A549 treated with AZD9567 at 1 μM for 4 hours (cell line): ENCODE measurements around the gene MRM3. TPM values are rescaled to one million over a fixed set of nuclear protein-coding genes. Genes with fewer than 3 reads are reported as not detected.

ENCODE experiments used
- total RNA-seq: library from RNA; stranded (reverse); fragments of 200-300 nt; extraction: Qiagen RNA extraction; gene quantifications from 5 replicates; pipeline ENCODE4 v1.2.3, GENCODE V29; 2022; ENCODE audit not compliant: insufficient read depth

The MRM3 gene, protein sequence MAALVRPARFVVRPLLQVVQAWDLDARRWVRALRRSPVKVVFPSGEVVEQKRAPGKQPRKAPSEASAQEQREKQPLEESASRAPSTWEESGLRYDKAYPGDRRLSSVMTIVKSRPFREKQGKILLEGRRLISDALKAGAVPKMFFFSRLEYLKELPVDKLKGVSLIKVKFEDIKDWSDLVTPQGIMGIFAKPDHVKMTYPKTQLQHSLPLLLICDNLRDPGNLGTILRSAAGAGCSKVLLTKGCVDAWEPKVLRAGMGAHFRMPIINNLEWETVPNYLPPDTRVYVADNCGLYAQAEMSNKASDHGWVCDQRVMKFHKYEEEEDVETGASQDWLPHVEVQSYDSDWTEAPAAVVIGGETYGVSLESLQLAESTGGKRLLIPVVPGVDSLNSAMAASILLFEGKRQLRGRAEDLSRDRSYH
- 39.0 to 47.1 TPM (median 44.9 TPM) in 5 replicates for total RNA-seq

DNA sequence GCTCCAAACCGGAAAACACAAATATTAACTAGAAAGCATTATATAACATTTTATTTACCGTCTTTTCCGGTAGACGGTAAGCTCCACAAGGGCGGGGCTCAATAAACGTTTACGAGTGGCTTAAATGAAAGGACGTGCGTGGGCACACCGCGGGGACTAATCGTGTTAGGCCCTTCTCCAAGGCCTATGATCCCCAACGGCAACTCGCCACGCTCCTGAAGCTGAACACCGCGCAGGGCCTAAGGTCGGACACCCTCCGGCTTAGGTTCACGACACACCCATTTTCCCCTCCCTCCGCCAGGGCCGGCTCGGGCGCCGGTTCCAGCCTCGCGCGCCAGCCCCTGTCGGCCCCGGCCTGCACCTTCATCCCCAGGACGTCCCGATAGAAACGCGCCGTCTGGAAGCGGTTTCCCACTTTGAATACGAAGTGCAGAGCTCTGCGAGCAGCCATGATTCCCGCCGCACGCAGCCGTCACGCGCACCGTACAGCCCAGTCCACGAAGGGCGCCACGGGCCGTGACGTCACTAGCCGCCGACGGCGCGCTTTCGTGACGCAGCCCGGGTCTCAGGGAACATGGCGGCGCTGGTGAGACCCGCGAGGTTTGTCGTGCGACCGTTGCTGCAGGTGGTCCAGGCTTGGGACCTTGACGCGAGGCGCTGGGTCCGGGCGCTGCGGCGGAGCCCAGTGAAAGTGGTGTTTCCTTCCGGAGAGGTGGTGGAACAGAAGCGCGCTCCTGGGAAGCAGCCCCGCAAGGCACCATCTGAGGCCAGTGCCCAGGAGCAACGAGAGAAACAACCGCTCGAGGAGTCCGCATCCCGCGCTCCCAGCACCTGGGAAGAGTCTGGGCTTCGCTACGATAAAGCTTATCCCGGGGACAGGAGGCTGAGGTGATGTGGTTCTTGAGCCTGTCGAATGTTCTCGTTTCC is at the start of gene MRM3, which contains the start of gene GLOD4:
MRM3 (plus strand) TSS at position 549 of the 927 bp plus-strand sequence; CDS start at position 575, 26 bp downstream.
GLOD4 (minus strand) TSS at position 476 of the 927 bp plus-strand sequence; CDS start at position 451, 25 bp downstream.

DNA sequence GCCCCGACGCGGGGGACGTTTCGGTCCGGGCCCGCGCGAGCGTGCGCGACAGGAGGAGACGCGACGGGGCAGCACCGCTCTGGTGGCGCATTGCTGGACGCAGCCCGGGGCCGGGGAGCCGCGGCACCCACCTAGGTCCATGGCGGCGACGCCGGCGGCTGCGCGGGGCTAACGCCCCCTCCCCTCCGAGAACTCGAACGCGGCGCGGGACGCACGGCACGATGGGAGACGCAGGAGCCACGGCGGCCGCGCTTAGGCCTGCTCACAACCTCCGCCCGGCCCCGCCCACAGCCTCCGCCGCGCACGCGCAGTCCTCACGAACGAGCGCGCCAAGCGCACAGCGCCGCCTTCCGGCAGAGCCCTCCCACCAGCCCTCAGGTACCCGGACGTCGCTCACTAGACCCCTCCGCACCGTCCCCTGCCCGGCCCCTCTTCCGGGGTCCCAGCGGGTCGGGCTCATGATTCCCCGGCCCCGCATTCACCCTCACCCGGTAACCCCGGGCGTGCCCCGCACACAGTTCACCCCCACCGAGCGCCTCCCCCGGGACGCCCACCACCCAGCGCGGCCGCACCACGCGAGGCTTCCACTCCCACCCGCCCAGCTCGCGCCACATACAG is 30.0 kb upstream of the MRM3 start, which contains the start of gene GEMIN4:
GEMIN4 (minus strand) TSS at position 263 of the 618 bp plus-strand sequence; CDS start at position 141, 122 bp downstream.

Other genes starting within 250 kb of the MRM3 start
- 23.7 to 48.1 TPM (median 27.9 TPM) in 5 replicates for gene VPS53, start 67.5 kb upstream of the MRM3 start, total RNA-seq
- gene TLCD3A, start 49.8 kb upstream of the MRM3 start, total RNA-seq, result 59.2 to 67.5 TPM (median 62.0 TPM) in 5 replicates
- gene GEMIN4, start 30.1 kb upstream of the MRM3 start, total RNA-seq, result 52.9 to 62.6 TPM (median 60.4 TPM) in 5 replicates
- gene GLOD4, start 73 bp upstream of the MRM3 start, total RNA-seq, result 96.4 to 146 TPM (median 104 TPM) in 5 replicates
- gene NXN, start 197.4 kb downstream of the MRM3 start, total RNA-seq, result 26.1 to 34.7 TPM (median 27.5 TPM) in 5 replicates
- 29.3 to 30.6 TPM (median 30.2 TPM) in 5 replicates for gene TIMM22, start 214.8 kb downstream of the MRM3 start, total RNA-seq